H1 (cell line): ENCODE data around the gene XAB2. TPM values are rescaled to one million over a fixed set of nuclear protein-coding genes. Genes with fewer than 3 reads are reported as not detected.

Source experiments
- CTCF ChIA-PET: fragments of 300-600 bp; sonication (Branson Sonifier 250); formaldehyde crosslinking; loops from one replicate; lab custom pipeline; 2021; ENCODE audit not compliant: partially characterized antibody; lab: Charles Lee
- POLR2A ChIA-PET: fragments of 300-600 bp; sonication (Branson Sonifier 250); formaldehyde crosslinking; loops from one replicate; lab custom pipeline; 2021; ENCODE audit warnings: inconsistent platforms; ENCODE audit not compliant: partially characterized antibody; lab: Charles Lee
- DNase-seq, 2 experiments: peaks; one replicate each; pipeline versions ENCODE4 v3.0.0 to v3.0.0-alpha.2; 2010 to 2022; ENCODE audit warnings: low spot score in 2 of 2, low read depth in 1 of 2, mixed read lengths in 1 of 2
- FAIRE-seq: peaks from 2 replicates; lab custom pipeline; 2011; peaks lifted over from hg19 to GRCh38; lab: Jason Lieb, UNC
- H2AFZ ChIP-seq: 2 replicates; pipeline ENCODE4 v1.8.1; 2012; ENCODE audit warnings: low read length, inconsistent platforms
- H2AK5ac ChIP-seq: 2 replicates; pipeline ENCODE4 v1.6.1; 2013; ENCODE audit warnings: low read depth, low read length
- H2BK120ac ChIP-seq: replicated peaks from 2 replicates; pipeline ENCODE3; 2013; ENCODE audit warnings: low read depth, low read length, inconsistent platforms
- H2BK12ac ChIP-seq: 2 replicates; pipeline ENCODE4 v1.6.1; 2013; ENCODE audit warnings: low read depth, low read length
- H2BK15ac ChIP-seq: 2 replicates; pipeline ENCODE4 v1.6.1; 2013; ENCODE audit warnings: low read length
- H2BK20ac ChIP-seq: 2 replicates; pipeline ENCODE4 v1.6.1; 2013; ENCODE audit warnings: low read length
- H2BK5ac ChIP-seq: 2 replicates; pipeline ENCODE4 v1.6.1; 2013; ENCODE audit warnings: low read depth, low read length
- H3K14ac ChIP-seq: 2 replicates; pipeline ENCODE4 v1.6.1; 2013; ENCODE audit warnings: inconsistent platforms; ENCODE audit not compliant: insufficient read length
- H3K18ac ChIP-seq: 2 replicates; pipeline ENCODE4 v1.6.1; 2013; ENCODE audit warnings: low read length; ENCODE audit errors: extremely low read depth
- H3K23ac ChIP-seq: 2 replicates; pipeline ENCODE4 v1.6.1; 2013; ENCODE audit warnings: inconsistent platforms; ENCODE audit not compliant: insufficient read length
- H3K23me2 ChIP-seq: 2 replicates; pipeline ENCODE4 v1.6.1; 2013; ENCODE audit warnings: low read depth, low read length
- H3K27ac ChIP-seq: 2 replicates; pipeline ENCODE4 v1.6.1; 2011; ENCODE audit warnings: low read depth, low read length, inconsistent platforms
- H3K27me3 ChIP-seq, 4 experiments: replicated peaks in 1 of 4; 1 replicate in 1 of 4; 2 replicates in 3 of 4; pipeline versions ENCODE4 v1.6.1 to v1.8.1; 2011 to 2013; ENCODE audit warnings: low read length in 3 of 4, mild to moderate bottlenecking in 3 of 4, inconsistent platforms in 2 of 4, mixed read lengths in 2 of 4, moderate library complexity in 1 of 4; ENCODE audit not compliant: control insufficient read depth in 3 of 4, insufficient read depth in 3 of 4; ENCODE audit errors: extremely low read depth in 1 of 4
- H3K36me3 ChIP-seq, 4 experiments: 2 replicates each; pipeline versions ENCODE4 v1.6.1 to v1.8.1; 2011 to 2013; ENCODE audit warnings: mild to moderate bottlenecking in 4 of 4, low read length in 3 of 4, moderate library complexity in 2 of 4, control low read depth in 1 of 4, inconsistent platforms in 1 of 4; ENCODE audit not compliant: insufficient read depth in 4 of 4, control insufficient read depth in 2 of 4
- H3K4ac ChIP-seq: replicated peaks from 2 replicates; pipeline ENCODE3; 2013; ENCODE audit warnings: low read length, low read depth, mixed read lengths, inconsistent platforms; ENCODE audit not compliant: insufficient read length
- H3K4me1 ChIP-seq, 4 experiments: replicated peaks in 1 of 4; 1 replicate in 1 of 4; 2 replicates in 3 of 4; pipeline versions ENCODE4 v1.6.1 to v1.8.1; 2011 to 2013; ENCODE audit warnings: low read length in 3 of 4, inconsistent platforms in 2 of 4, mixed read lengths in 1 of 4; ENCODE audit not compliant: insufficient read depth in 4 of 4, control insufficient read depth in 3 of 4
- H3K4me2 ChIP-seq, 2 experiments: 2 replicates each; pipeline versions ENCODE4 v1.6.1 to v1.8.1; 2011 to 2013; ENCODE audit warnings: low read depth in 2 of 2, low read length in 2 of 2, control low read depth in 1 of 2, inconsistent platforms in 1 of 2, mild to moderate bottlenecking in 1 of 2; ENCODE audit not compliant: insufficient read depth in 1 of 2
- H3K4me3 ChIP-seq, 4 experiments: fragments of 200-600, 300-600 bp in 1 of 4; sonication (generic), shearing (Covaris generic), sonication (Bioruptor Twin) in 1 of 4; 2 replicates each; pipeline versions ENCODE4 v1.5.1 to v1.8.1; 2011 to 2016; ENCODE audit warnings: low read length in 4 of 4, low read depth in 3 of 4, control low read depth in 2 of 4, inconsistent platforms in 2 of 4, mild to moderate bottlenecking in 2 of 4, mixed read lengths in 1 of 4, moderate library complexity in 1 of 4; ENCODE audit not compliant: insufficient read depth in 2 of 4; ENCODE audit errors: extremely low read depth in 1 of 4
- H3K56ac ChIP-seq: replicated peaks from 2 replicates; pipeline ENCODE3; 2013; ENCODE audit warnings: low read depth, mild to moderate bottlenecking, mixed read lengths, low read length, inconsistent platforms; ENCODE audit not compliant: insufficient read length
- H3K79me1 ChIP-seq: 2 replicates; pipeline ENCODE4 v1.6.1; 2013; ENCODE audit warnings: low read depth, low read length, control low read depth
- H3K79me2 ChIP-seq, 2 experiments: 2 replicates each; pipeline versions ENCODE4 v1.6.1 to v1.8.1; 2012 to 2013; ENCODE audit warnings: low read length in 2 of 2, mild to moderate bottlenecking in 2 of 2, inconsistent platforms in 1 of 2; ENCODE audit not compliant: insufficient read depth in 2 of 2, control insufficient read depth in 1 of 2
- H3K9ac ChIP-seq, 4 experiments: replicated peaks in 1 of 4; 1 replicate in 1 of 4; 2 replicates in 3 of 4; pipeline versions ENCODE4 v1.6.1 to v1.8.1; 2011 to 2013; ENCODE audit warnings: low read depth in 3 of 4, low read length in 3 of 4, control low read depth in 2 of 4, mild to moderate bottlenecking in 2 of 4, moderate library complexity in 2 of 4, inconsistent platforms in 1 of 4; ENCODE audit errors: extremely low read depth in 1 of 4
- H3K9me3 ChIP-seq, 2 experiments: 2 replicates each; pipeline versions ENCODE4 v1.6.1 to v1.8.1; 2012 to 2013; ENCODE audit warnings: mild to moderate bottlenecking in 2 of 2, moderate library complexity in 2 of 2, control low read depth in 1 of 2, inconsistent platforms in 1 of 2, low read depth in 1 of 2, low read length in 1 of 2, mixed read lengths in 1 of 2; ENCODE audit not compliant: insufficient read depth in 2 of 2
- H4K20me1 ChIP-seq, 2 experiments: replicated peaks in 1 of 2; 2 replicates each; pipeline versions ENCODE3 to v1.8.1; 2011 to 2013; ENCODE audit warnings: inconsistent platforms in 2 of 2, low read length in 2 of 2, mild to moderate bottlenecking in 1 of 2; ENCODE audit not compliant: insufficient read depth in 2 of 2, control insufficient read depth in 1 of 2
- H4K5ac ChIP-seq: 2 replicates; pipeline ENCODE4 v1.6.1; 2013; ENCODE audit warnings: low read length, low read depth, mixed read lengths, inconsistent platforms; ENCODE audit not compliant: insufficient read length
- H4K8ac ChIP-seq: 2 replicates; pipeline ENCODE4 v1.8.0; 2013; ENCODE audit warnings: mild to moderate bottlenecking, moderate library complexity, low read length, inconsistent platforms; ENCODE audit not compliant: insufficient read depth; ENCODE audit errors: extremely low read depth
- H4K91ac ChIP-seq: replicated peaks from 2 replicates; pipeline ENCODE3; 2013; ENCODE audit warnings: low read length, mixed read lengths, inconsistent platforms; ENCODE audit not compliant: insufficient read length
- HDAC6 ChIP-seq: IDR thresholded peaks from one replicate; pipeline ENCODE4 v1.7.1; 2012; ENCODE audit warnings: low read depth, mild to moderate bottlenecking, inconsistent platforms, low read length, moderate library complexity
- WGBS, 2 experiments: shearing (Covaris generic) in 1 of 2; methylation state at CpG; one replicate each; pipeline versions ENCODE4 v1.1.6 to v1.1.7; 2013 to 2015; ENCODE audit warnings: low lambda C conversion rate in 2 of 2, mixed read lengths in 2 of 2, inconsistent platforms in 1 of 2, low coverage in 1 of 2, missing lambda C conversion rate in 1 of 2; ENCODE audit not compliant: insufficient replicate concordance in 2 of 2, insufficient coverage in 1 of 2, insufficient read length in 1 of 2; ENCODE audit errors: extremely low coverage in 1 of 2, missing lambda C conversion rate in 1 of 2; 5-methylcytosine and 5-hydroxymethylcytosine counted together
- polyA plus RNA-seq, 7 experiments: library from polyadenylated mRNA; depleted of rRNA in 3 of 7; stranded (reverse) in 5 of 7; unstranded in 2 of 7; fragments of >200 nt in 5 of 7; fragments of 200-250 nt in 2 of 7; gene quantifications; 1 replicate in 5 of 7; 2 replicates in 1 of 7; 4 replicates in 1 of 7; pipeline versions ENCODE4 v1.2.1 to v1.2.3, GENCODE V29; 2011 to 2013; ENCODE audit warnings: missing spikeins in 2 of 7, mixed read lengths in 2 of 7
- total RNA-seq: library from RNA; stranded (reverse); fragmentation: NEBNext Ultra II Directional; extraction: Animal tissue kit (Norgen Biotek cat#: 25700); gene quantifications from 2 replicates; pipeline ENCODE4 v1.2.1, GENCODE V29; 2021

XAB2 gene
- total and polyA plus RNA-seq, 2 of the 8 experiments (the other 6 are each of a cell fraction or from before 2014, with no cell fraction given): 48.2 to 49.4 TPM

GRCh38 chr19:7670790-7671189, 41.4 kb upstream of the XAB2 start:
- Histone ChIP-seq H2BK5ac (0 out of 2 replicates have a peak overlapping the region, but pooled peaks have one; percentile 12), H3K27me3 (peaks cover 0 to 18% (median 11%) of the 10 kb centered on the region in 4 experiments; a peak in 4 of 7 replicates), H3K79me2 (no peaks in the 10 kb centered on the region), H4K91ac (peak overlapping the region; percentile 85), H2BK12ac (no peak overlapping the region), H3K4me2 (peak overlapping the region; percentile 70 to 86), H3K14ac (no peak overlapping the region), H3K56ac (no peak overlapping the region), H4K20me1 (no peaks in the 10 kb centered on the region), H4K8ac (peak overlapping the region; percentile 79; the same call in 1 of the 2 replicates), H4K5ac (peak overlapping the region; percentile 43), H2AFZ (peak overlapping the region; percentile 92), H3K23me2 (peaks cover 2% of the 10 kb centered on the region; the same call in 1 of the 2 replicates), H2AK5ac (no peak overlapping the region; the same call in 1 of the 2 replicates), H3K27ac (no peak overlapping the region), H3K79me1 (no peaks in the 10 kb centered on the region), H3K9me3 (no peaks in the 10 kb centered on the region), H3K9ac (no peak overlapping the region), H3K4me1 (peaks cover 0 to 3% (median 1%) of the 10 kb centered on the region in 4 experiments; a peak in 1 of 7 replicates), H2BK15ac (no peak overlapping the region), H3K4me3 (peak overlapping the region; percentile 2 to 70 (median 48); a peak in 7 of 8 replicates), H3K36me3 (no peaks in the 10 kb centered on the region), H3K4ac (no peak overlapping the region), H2BK20ac (0 out of 2 replicates have a peak overlapping the region, but pooled peaks have one; percentile 72), H2BK120ac (peak overlapping the region; percentile 43), H3K18ac (peak overlapping the region; percentile 78; the same call in 1 of the 2 replicates), H3K23ac (no peak overlapping the region)
- peak in 1 of 2 experiments; percentile 60 for DNase-seq
- CTCF ChIA-PET: interaction anchor here (0.5 to 4.7 kb wide), 8 partner anchors 10 to 340 kb away, joined by 3 to 32 read pairs (median 4); partner anchors contain the start of gene TRAPPC5
- 76% methylated on average over 8 of the region's 9 CpGs; no CpG with 5 or more reads in 1 of the 2 experiments for WGBS, 2 experiments
- POLR2A ChIA-PET: interaction anchor here (0.5 to 1.2 kb wide), 2 partner anchors 10 to 130 kb away, joined by 3 read pairs; partner anchors contain the start of gene TRAPPC5
- FAIRE-seq: no peak
- no peak for TF ChIP-seq HDAC6
